Esophagus muscularis mucosa (tissue), 4 donors: Measurements from ENCODE around the gene PSKH1. TPM values are rescaled to one million over a fixed set of nuclear protein-coding genes. Genes with fewer than 3 reads are reported as not detected.

Source experiments
- DNase-seq: peaks from one replicate; pipeline ENCODE4 v3.0.0-alpha.2; 2017; ENCODE audit errors: extremely low spot score
- H3K27ac ChIP-seq, 4 donors: fragments of 200-600 bp; sonication (generic); replicated peaks in 1 of 4; 1 replicate in 3 of 4; 2 replicates in 1 of 4; pipeline ENCODE4 v1.5.1; 2016 to 2019; ENCODE audit warnings: mild to moderate bottlenecking in 1 of 4
- H3K27me3 ChIP-seq, 4 donors: fragments of 200-600 bp; sonication (generic); one replicate each; pipeline versions ENCODE4 v1.5.1 to v1.6.0; 2016 to 2019
- H3K36me3 ChIP-seq, 4 donors: fragments of 200-600 bp; sonication (generic); one replicate each; pipeline ENCODE4 v1.5.1; 2016 to 2019
- H3K4me1 ChIP-seq, 4 donors: fragments of 200-600 bp; sonication (generic); one replicate each; pipeline ENCODE4 v1.5.1; 2016 to 2019
- H3K4me3 ChIP-seq, 4 donors: fragments of 200-600 bp; sonication (generic); 1 replicate in 2 of 4; 2 replicates in 2 of 4; pipeline ENCODE4 v1.5.1; 2016 to 2019; ENCODE audit warnings: mild to moderate bottlenecking in 4 of 4, moderate library complexity in 1 of 4
- H3K9me3 ChIP-seq, 4 donors: fragments of 200-600 bp; sonication (generic); 1 replicate in 3 of 4; 2 replicates in 1 of 4; pipeline ENCODE4 v1.5.1; 2016 to 2019
- EP300 ChIP-seq: sonication (generic); formaldehyde crosslinking; IDR thresholded peaks from one replicate; pipeline ENCODE4 v1.6.1; 2017; ENCODE audit warnings: antibody characterized with exemption
- POLR2A ChIP-seq: fragments of 450-650 bp; IDR thresholded peaks from one replicate; pipeline ENCODE4 v1.6.1; 2017; ENCODE audit warnings: antibody characterized with exemption, moderate library complexity, mild to moderate bottlenecking, low read depth
- POLR2AphosphoS5 ChIP-seq, 2 donors: sonication (generic); formaldehyde crosslinking; IDR thresholded peaks; one replicate each; pipeline ENCODE4 v1.6.1; 2017; ENCODE audit warnings: antibody characterized with exemption in 2 of 2
- WGBS: methylation state at CpG from one replicate; pipeline ENCODE4 v1.1.5; 2018; 5-methylcytosine and 5-hydroxymethylcytosine counted together
- intact Hi-C: fragments of 100-400 bp; cut with DNase I; formaldehyde crosslinking; loops from one replicate; pipeline ENCODE4 v1.15.1; 2023
- total RNA-seq, 4 donors: library from RNA; depleted of rRNA; stranded (reverse); fragments of >200 nt; gene quantifications; one replicate each; pipeline versions ENCODE4 v1.1.0 to v1.2.1, GENCODE V29; 2016
- TF ChIP-seq, protein P1 (sequence below), 3 experiments: fragments of 200-600 bp in 2 of 3; fragments of 450-650 bp in 1 of 3; sonication (generic) in 2 of 3; IDR thresholded peaks; one replicate each; pipeline ENCODE4 v1.5.1; 2017 to 2019; ENCODE audit warnings: antibody characterized with exemption in 3 of 3, mild to moderate bottlenecking in 2 of 3, moderate library complexity in 1 of 3

PSKH1 gene
- total RNA-seq, 4 donors from 2014 or later = 16.1 to 35.4 (median 26.4) TPM

DNA sequence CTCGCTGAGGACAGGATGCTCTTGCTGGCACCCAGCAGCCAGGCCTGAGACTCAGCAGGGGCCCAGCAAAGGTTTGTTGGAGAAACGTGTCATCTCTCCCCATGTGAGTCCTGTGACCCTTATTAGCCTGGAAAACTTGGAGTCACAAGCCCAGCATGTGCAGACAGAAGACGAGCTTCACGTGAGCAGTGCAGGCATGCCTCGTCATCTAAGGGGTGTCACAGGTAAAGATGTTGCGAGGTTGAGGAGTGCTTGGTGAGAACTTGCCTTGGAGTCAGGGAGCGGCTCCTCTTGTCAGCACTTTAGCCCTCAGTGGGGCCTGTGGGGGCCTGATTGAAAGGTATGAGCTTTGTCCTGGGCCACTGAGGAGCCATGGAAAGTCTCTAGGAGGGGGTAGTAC is 40.8 kb downstream of the PSKH1 start:
- Histone ChIP-seq H3K4me1 (peaks cover 19 to 32% (median 26%) of the 10 kb centered on the region in 4 donors), H3K27ac (no peak overlapping the region), H3K27me3 (no peaks in the 10 kb centered on the region), H3K36me3 (peaks cover 3 to 45% (median 41%) of the 10 kb centered on the region in 4 donors), H3K4me3 (no peak overlapping the region), H3K9me3 (no peaks in the 10 kb centered on the region)
- TF ChIP-seq EP300 = no peak
- TF ChIP-seq, protein P1, sequence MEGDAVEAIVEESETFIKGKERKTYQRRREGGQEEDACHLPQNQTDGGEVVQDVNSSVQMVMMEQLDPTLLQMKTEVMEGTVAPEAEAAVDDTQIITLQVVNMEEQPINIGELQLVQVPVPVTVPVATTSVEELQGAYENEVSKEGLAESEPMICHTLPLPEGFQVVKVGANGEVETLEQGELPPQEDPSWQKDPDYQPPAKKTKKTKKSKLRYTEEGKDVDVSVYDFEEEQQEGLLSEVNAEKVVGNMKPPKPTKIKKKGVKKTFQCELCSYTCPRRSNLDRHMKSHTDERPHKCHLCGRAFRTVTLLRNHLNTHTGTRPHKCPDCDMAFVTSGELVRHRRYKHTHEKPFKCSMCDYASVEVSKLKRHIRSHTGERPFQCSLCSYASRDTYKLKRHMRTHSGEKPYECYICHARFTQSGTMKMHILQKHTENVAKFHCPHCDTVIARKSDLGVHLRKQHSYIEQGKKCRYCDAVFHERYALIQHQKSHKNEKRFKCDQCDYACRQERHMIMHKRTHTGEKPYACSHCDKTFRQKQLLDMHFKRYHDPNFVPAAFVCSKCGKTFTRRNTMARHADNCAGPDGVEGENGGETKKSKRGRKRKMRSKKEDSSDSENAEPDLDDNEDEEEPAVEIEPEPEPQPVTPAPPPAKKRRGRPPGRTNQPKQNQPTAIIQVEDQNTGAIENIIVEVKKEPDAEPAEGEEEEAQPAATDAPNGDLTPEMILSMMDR (IDR thresholded peaks at IDR 0.05) = no peak
- TF ChIP-seq POLR2A = no peak
- TF ChIP-seq POLR2AphosphoS5 (IDR thresholded peaks at IDR 0.05) = no peak
- intact Hi-C loops = no loop called here
- WGBS = 90% methylated on average over 6 of the region's 7 CpGs
- no peak for DNase-seq

GRCh38 chr16:67934306-67935100 is 41.4 kb downstream of the PSKH1 start:
- Histone ChIP-seq H3K4me1 (peaks cover 19 to 32% (median 27%) of the 10 kb centered on the region in 4 donors), H3K36me3 (peaks cover 3 to 45% (median 37%) of the 10 kb centered on the region in 4 donors), H3K27ac (peak overlapping the region; percentile 86 to 93 (median 92)), H3K9me3 (no peaks in the 10 kb centered on the region), H3K4me3 (peak overlapping the region; percentile 73 to 96 (median 88)), H3K27me3 (no peaks in the 10 kb centered on the region)
- intact Hi-C loops = no loop called here
- no peak for DNase-seq
- WGBS = 42% methylated on average over 13 of the region's 13 CpGs
- TF ChIP-seq EP300 = no peak
- TF ChIP-seq, protein P1 (IDR thresholded peaks at IDR 0.05) = no peak
- TF ChIP-seq POLR2AphosphoS5 (IDR thresholded peaks at IDR 0.05) = no peak
- no peak for TF ChIP-seq POLR2A

GRCh38 chr16:67935101-67935401 is 42.0 kb downstream of the PSKH1 start:
- H3K36me3 ChIP-seq = peaks cover 8 to 46% (median 38%) of the 10 kb centered on the region in 4 donors
- no peak for TF ChIP-seq EP300
- TF ChIP-seq POLR2AphosphoS5 (IDR thresholded peaks at IDR 0.05) = no peak
- TF ChIP-seq, protein P1 (IDR thresholded peaks at IDR 0.05) = no peak
- TF ChIP-seq POLR2A = no peak
- intact Hi-C loops = no loop called here
- WGBS = 33% methylated on average over 13 of the region's 13 CpGs
- no peaks in the 10 kb centered on the region for H3K9me3 ChIP-seq
- H3K4me1 ChIP-seq = peaks cover 19 to 37% (median 32%) of the 10 kb centered on the region in 4 donors
- no peak for DNase-seq
- no peaks in the 10 kb centered on the region for H3K27me3 ChIP-seq
- peak overlapping the region; percentile 73 to 96 (median 88) for H3K4me3 ChIP-seq
- peak overlapping the region; percentile 86 to 93 (median 92) for H3K27ac ChIP-seq

DNA sequence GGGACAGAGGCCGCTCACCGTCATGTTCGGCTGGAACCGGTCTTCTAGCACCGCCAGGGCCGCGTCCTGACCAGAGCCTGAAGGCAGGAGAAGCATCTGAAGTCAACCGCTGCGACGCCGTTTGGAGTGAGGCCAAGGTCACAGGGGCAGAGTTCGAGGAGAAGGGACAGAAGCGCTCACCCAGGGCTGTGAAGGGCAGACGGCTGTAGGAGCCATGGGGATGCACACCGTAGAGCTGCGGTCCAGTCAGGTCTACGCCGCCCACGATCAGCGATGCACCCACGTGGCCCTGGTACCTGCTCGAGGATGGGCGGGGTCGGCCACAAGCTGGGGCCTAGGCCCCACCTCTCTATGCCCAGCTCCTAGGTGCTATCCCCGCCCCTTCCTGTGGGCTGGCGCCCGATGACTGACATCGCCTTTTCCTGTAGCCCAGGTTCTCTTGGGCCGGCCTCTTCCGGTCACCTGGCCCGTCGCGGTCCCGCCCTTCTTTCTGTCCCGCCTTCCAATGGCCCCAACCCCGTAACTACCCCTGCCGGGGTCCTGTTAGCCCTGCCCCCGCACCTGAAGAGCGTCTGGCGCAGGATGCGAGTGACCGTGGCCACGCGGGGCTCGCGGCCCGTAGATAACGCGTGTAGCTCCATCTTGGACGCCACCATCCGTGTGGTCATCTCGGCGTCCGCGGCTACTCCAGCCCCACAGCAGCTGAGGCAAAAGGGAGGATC is 42.5 kb downstream of the PSKH1 start:
- WGBS = 2% methylated on average over 19 of the region's 55 CpGs
- peak; percentile 97 for DNase-seq
- no peaks in the 10 kb centered on the region for H3K27me3 ChIP-seq
- peak overlapping the region; percentile 86 to 93 (median 92) for H3K27ac ChIP-seq
- peaks cover 8 to 46% (median 37%) of the 10 kb centered on the region in 4 donors for H3K36me3 ChIP-seq
- peaks cover 19 to 41% (median 35%) of the 10 kb centered on the region in 4 donors for H3K4me1 ChIP-seq
- no peaks in the 10 kb centered on the region for H3K9me3 ChIP-seq
- H3K4me3 ChIP-seq = peak overlapping the region; percentile 73 to 96 (median 88)
- TF ChIP-seq, protein P1 (IDR thresholded peaks at IDR 0.05) = no peak
- TF ChIP-seq EP300 (no peak), POLR2A (peak; percentile 27), POLR2AphosphoS5 (IDR thresholded peaks at IDR 0.05) (peak; percentile 90 to 93)
- intact Hi-C loops = no loop called here
